HG03097 (cell line): ENCODE results near the gene MAST4.

ENCODE experiments used
- ATAC-seq: cut with Tn5 transposase; IDR thresholded peaks from one replicate; pipeline ENCODE4 v1.9.1; 2021; ENCODE audit not compliant: unreplicated experiment, low FRiP score

Gene MAST4

DNA sequence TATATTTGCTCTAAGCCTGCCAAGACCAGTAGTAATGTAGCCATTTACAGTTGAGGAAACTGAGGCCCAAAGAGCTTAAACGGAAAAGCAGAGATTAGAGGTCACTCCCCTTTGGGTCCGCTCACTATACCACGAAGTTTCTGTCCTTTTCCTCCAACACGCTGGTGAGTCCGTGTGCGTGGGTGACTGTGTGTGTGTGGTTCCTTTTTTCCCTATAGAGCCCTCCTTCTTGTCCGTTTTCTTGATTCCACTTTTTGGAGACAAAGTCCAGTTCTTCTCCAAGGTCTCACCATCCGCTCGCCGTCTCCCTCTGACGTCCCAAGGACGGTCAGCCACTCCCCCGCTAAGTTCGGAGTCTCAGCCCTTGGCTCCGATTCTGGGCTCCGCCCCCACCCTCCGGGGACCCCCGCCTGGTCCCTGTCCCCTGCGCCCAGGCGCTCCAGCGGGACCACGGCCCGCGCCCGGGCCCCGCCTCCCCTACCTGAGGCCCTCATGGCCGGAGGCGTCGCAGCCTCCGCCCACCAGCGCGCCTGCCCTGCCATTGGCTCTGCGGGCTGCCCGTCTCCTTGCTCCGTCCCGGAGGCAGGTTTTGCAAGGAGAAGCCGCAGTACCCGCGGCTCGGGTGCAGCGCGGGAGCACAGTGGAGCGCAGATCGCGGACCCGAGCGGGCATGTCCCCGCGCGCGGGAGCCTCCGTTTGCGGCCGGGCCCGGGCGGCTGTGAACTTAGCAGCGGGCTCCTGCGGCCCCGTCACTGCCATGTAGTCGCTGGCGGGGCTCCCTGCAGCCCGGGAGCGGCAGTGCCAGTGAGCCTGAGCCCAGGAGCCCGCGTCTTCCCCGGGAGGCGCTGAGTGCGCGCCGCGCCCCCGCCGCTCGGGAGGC, at the start of gene MAST4:
Gene MAST4 (plus strand): TSS at position 638 of the 880 bp plus-strand sequence. CDS start 263 bp downstream, outside the sequence.
- ATAC-seq: peak; percentile 98

DNA sequence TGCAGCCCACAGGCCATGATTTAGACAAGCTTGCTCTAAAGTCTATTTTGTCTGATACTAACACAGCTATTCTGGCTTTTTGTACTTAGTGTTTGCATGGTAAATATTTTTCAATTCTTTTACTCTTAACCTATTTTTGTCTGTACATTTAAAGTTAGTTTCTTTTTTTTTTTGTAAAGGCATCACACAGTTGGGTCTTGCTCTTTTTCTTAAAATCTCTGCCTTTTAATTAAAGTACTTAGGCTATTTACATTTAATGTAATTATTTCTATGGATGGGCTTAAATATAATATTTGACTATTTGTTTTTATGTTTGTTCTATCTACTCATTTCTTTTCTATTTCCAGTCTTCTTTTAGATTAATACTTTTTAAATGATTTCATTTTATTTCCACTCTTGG, 49.7 kb upstream of the MAST4 start:
- ATAC-seq: no peak

DNA sequence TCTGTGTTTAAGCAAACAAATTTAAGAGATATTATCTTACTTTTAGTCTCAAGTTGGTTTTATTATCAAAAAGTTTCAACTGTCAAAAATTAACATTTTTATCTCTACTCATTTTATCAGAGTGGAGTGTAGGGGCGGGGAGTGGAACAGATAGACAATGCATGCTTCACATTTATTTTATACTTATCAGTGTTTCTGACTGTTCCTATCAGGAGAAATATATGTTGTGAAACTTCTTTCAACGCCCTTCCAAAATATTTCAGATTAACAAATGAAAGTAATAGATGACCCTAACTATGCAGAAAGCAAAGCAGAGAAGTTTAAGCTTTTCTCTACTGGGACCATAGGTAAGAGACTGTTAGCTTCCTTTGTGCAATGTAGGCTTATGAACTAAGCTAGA, 44.9 kb upstream of the MAST4 start:
- ATAC-seq: no peak

DNA sequence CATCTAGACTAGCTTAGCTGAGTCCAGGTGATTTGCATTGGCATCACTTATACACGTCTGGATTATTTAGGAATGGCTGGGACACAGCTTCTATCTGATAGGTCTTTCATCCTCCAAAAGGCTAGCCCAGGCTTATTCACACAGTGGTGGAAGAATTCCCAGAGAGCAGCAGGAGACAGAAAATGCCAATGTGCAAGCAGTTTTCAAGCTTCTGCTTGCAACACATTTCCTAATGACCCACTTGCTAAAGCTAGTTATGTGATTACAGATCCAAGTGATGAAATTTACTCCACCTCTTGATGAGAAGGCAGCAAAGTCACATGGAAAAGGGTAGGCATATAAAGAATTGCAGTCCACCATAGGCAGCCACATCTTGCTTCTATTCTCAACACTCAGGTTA, 44.2 kb upstream of the MAST4 start:
- ATAC-seq: no peak

DNA sequence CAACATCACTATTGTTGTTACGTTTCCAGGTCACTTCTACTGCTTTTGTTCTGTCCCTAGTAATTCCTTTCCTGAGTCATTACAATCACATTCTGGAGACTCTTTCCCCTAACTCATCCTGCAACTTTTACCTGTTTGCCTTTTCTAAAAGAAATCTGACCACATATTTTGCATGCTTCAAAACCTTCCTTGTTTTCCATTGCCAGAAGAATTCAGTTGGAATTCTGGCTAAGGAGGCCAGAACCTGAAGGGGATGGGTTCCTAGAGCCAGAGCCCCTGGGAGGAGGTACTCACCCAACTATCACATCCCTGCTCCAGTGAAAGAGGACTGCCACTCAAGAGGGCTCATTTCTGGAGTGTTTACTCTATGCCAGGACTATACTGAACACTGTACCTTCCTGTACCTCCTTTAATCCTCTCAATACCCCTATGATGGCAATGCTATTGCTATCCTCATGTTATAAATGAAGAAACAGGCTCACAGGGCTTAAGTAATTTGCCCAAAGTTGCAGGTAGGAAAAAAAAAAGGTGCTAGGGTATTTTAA, 42.8 kb upstream of the MAST4 start:
- ATAC-seq: no peak

DNA sequence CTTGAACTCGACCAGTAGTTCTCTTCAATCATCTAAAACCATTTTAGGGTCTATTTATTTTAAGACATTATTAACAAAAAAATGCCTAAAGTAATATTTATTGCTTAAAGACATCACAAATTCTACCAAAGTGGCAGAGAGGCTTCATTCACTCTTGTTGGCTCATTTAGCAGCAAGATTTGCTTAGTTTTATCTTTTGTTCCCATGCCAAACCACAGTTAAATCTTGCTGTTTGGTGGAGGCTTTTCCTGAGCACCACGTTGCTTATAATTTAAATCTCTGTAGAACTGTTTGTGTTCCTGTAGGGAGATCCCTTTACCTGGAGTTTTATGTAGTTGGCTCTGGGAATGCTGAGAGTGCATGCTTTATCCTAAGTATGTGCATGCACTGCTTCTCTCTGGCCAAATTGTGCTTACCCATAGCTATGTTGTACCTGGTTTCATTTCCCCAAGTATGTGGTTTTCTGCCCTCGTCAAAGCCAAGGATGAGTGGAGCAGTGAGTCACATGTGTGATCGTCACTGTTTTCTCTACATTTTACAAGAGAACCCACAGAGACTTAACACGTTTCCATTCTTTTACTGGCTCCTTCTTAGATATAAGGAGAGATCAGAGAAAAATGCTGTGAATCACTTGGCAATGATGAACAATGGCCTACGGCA, 42.1 kb upstream of the MAST4 start:
- ATAC-seq: peak; percentile 85

DNA sequence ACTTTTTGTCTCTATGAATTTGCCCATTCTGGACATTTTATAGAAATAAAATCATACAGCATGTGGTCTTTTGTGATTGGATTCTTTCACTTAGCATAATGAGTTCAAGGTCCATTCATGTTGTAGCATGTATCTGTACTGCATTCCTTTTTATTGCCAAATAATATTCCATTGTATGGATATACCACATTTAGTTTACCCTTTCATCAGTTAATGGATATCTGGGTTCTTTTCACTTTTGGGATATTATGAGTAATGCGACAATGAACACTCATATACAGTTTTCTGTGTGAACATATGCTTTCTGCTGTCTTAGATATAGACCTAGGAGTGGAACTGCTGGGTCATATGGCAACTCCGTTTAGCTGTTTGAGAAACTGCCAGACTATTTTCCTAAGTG, 41.3 kb upstream of the MAST4 start:
- ATAC-seq: no peak

DNA sequence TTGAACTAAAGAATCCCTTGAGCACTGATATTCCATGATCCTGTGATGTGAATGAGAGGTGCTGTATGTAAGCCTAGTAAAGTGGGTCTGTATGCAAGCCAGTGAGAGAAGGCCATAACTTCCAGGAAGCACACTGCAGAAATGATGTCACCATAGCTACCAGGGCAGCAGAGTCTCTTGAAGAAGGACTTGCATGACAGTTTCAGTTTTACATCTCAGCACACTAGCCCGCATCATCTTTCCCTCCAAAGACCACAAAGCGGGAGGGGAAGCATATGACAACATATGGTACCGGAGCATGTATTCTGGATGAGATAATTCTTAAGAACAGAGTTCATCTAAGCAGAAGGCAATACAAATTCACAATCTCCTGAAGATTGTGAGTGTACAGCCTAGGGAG, 37.6 kb upstream of the MAST4 start:
- ATAC-seq: no peak

DNA sequence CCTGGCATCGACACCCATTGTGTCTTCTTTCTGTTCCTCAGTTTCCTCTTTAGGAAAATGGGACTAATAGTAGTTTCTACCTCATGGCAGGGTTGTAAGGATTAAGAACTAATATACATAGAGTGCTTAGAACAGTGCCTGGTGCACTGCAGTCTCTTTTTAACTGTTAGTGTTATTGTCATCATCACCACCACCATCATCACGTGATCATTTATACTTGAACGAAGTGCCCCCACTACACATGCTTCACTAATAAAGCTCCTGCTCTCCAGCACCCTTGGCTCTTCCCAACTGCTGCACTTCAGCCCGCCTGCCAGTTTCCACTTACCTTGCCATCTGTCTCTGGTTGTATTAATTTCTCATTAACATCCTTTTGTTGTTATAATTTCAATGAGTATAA, 35.8 kb upstream of the MAST4 start:
- ATAC-seq: no peak

DNA sequence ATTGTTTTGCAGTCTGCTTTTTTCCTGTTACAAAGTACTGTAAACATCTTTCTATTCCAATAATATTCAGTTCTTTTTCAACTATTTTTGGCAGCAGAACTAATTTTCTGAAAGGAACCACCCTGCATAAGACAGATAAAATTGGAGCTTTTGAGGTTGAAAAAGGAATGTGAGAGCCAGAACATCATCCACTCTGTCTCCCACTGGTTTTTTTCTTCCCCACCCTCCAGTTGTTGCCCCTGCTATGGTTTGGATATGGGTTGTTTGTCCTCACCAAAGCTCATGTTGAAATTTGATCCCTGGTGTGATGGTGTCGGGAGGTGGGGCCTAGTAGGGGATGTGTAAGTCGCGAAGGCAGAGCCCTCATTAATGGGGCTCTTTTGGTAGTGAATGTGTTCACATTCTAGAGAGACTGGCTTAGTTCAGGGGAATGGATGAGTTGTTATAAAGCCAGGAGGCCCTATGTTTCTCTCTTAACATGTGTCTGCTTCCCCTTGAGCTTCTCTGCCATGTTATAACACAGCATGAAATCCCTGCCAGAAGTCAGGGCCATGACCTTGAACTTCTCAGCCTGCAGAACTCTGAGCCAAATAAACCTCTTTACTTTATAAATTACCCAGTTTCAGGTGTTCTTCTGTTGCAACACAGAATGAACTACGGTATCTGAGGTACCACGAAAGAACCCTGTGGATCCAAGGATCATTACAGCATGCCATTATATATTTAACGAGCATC, 34.8 kb upstream of the MAST4 start:
- ATAC-seq: no peak

DNA sequence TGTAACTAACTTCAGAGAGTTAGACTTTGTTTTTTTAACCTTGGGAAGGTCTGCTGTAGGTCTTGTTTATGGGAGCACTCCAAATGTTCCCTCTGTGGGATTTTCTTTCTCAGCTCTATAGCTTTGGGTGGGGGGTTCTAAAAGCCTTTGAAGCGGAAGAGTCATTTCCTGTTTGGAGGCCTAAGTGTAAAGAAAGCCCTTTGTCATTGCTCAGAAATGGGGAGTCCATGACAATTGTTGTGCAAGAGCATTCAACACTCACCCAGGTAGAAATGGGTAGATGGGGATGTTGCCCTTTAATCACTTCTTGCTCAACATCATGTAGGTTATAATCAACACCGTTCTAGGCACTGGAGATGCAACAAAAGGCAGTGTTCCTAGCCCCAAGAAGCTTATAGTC, 30.3 kb upstream of the MAST4 start:
- ATAC-seq: no peak

DNA sequence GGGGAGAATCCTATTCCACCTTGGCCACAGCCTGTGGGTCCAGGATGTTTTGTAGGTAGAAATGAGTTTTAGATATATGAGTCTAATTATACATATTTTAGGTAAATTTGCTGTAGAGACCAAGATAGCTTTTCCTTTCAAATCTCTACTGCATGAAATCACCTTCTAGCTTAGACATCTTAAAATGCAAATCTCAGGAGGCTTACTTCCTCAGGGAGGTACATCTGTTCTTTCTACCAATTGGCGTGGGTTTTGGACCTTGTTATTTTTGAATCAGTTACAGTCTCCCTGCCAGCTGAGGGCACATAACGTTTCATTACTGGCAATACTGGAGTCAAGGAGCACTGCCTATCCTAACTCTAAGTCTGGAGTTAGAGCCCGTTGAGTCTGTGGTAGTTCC, 28.7 kb upstream of the MAST4 start:
- no peak for ATAC-seq

DNA sequence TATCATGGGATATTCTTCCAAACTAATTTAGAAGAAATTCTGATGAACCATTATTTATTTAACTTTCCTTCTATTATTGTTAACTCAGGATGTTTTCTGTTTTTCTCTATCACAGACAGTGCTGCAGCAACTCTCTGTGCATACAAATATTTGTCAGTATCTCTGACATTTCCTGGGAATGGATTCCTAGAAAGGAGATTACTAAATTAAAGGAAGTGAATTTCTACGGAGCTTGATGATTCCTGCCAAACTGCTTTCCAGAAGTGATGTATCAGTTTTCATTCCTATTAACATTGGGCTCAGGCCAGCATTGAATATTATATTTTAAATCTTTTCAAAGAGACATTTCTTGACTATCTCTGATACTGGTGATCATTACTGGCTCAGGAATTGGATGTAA, 26.0 kb upstream of the MAST4 start:
- no peak for ATAC-seq

DNA sequence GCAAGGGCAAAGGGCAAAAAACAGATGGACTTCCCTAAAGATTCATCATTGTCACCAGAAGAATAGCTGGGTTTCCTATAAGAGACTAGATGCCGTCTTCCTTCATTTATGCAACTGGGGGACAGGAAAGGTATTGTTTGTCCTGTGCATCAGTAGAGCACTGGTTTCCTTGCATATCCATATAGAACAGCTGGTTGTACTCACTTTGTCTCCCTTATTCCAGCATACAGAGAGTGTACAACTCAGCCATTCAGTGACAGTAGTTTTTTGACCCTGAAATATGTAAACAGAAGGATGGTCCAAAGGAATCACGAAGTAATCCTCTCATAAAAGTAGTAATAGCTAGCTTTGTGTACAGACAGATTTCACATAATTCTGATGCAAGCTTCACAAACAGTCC, 22.5 kb upstream of the MAST4 start:
- no peak for ATAC-seq

DNA sequence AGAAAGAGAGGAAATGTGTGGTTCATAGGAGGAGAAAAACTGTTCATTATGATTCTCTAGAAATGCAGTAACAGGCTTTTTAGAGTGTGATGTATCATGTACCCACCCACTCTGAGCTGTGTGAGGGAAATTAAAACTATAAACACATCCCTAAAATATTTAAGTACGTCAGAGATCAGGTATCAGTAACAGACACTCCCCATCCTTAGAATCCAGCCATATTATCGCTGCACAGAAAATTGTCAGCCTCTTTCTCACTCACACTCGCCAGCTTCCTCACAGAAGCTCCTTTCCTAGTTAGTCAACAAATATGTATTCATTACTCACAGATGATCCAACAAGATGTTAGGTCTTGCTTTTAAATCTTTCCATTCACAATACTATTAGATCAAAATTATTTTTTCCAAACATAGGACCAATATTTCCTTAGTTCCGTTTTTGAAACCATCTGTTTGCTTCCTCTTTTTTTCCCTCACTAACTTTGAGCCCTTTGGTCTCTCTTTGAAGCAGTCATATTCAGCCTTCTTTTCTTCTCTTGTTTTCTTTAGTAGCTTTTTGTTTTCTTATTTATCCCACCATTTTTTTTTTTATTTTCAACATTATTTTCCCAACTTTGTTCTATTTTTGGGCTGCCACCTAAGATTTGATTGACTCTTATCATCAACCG, 13.6 kb upstream of the MAST4 start:
- no peak for ATAC-seq

DNA sequence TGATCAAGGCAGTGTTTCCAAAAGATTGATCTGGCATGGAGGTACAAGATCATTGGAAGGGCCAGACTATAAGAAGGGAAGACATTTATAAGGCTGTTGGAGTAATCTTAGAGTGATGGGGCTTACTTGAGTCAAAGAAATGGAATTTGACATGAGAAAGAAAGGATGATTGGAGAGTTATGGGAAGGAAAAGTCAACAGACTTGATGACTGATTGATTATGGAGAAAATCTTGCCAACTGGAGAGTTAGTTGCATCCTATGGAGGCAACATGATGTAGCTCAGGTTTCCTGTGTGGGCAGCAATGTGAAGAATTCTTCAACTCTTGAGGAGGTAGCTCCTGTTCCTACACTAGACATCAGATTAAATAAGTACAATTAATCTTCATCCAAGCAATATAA, 10.9 kb upstream of the MAST4 start:
- no peak for ATAC-seq

DNA sequence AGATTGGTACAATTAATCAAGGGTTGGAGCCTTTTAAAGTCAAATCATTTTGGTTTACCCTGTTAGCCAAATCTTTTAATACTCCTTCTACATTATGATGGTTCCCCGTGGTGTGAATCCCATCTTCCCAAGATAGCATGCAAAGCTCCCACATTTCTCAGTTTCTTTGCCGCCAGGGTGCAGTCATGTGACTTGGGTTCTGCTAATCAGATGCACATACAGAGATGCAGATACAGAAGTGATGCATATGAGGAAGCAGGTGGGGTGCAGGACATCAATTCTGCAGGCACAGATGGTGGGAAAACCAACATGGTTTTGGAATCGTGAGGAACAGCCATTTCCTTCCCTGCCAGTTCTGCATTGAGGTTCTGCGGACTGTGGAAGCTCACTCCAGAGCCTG, 8.4 kb upstream of the MAST4 start:
- no peak for ATAC-seq

DNA sequence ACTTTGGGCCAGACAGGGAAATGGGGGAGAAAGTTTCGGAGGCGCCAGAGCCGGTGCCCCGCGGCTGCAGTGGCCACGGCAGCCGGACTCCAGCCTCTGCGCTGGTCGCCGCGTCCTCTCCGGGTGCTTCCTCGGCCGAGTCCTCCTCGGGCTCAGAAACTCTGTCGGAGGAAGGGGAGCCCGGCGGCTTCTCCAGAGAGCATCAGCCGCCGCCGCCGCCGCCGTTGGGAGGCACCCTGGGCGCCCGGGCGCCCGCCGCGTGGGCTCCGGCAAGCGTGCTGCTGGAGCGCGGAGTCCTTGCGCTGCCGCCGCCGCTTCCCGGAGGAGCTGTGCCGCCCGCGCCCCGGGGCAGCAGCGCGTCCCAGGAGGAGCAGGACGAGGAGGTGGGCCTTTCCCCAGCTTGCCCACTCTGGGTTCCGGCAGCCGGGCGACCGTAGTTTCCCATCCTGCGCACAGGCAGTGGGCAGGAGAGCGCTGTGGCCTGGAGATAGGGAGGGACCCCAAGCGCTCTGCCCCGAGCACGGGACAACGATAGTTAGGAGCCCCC, 516 bp downstream of the MAST4 start:
- peak; percentile 9 for ATAC-seq

DNA sequence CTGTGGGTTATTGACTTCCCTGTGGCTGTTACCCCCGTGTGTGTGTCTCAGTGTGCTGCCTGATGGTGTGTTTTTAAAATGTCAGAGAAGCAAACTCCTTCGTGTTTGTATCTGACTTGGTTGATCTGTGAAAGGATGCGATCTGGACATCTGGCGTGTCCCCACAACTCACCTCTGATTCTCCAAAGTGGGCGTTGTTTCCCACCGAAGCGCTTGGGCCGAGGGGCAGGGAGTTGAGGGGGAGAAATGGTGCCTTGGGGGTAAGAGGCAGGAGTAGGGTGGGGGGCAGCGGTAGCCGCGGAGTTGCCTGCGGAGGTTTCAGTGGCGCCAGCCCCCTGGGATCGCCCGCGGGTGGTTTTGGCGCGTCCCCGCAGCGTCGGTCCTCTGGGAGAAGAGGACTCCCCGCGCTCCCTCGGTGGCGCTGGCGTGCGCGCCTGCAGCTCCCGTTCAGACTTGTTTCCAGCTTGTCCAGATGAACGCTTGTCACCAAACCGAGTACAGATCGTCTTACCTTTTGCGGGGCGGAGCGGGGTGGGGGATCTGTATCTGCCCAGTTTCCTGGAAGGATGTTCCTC, 1.1 kb downstream of the MAST4 start:
- no peak for ATAC-seq

DNA sequence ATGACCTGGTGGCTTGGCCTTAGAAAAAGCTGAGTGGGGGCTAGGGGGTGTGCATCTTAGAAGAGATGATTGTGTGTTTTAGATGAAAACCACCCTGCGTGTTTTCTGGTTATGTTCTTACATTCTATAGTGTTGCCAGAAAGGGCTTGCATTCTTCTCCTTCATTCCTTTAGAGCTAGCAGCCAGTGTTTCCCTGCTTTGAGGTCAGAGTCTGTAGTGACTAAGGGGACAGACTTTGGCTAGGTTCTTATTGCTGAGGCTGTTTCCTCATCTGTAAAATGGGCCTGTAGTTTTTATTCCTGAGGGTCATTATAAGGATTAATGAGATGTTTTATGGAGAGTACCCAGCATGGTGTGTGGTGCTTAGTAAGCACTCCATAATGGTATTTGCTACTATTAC, 6.4 kb downstream of the MAST4 start:
- ATAC-seq: no peak
